Panc1 (cell line): ENCODE measurements around the gene ZC3H10. TPM values are rescaled to one million over a fixed set of nuclear protein-coding genes. Genes with fewer than 3 reads are reported as not detected.
A peak's percentile ranks its signal among the peaks of the same experiment; 100 is the strongest.

Source experiments
- ATAC-seq: fragments of 200-7000 bp; cut with Tn5 transposase; 2 replicates; pipeline ENCODE4 v1.9.1; 2020; ENCODE audit warnings: mild to moderate bottlenecking, moderate library complexity
- BruUV-seq: library from RNA; stranded (reverse); fragments of 400-500 nt; replicated peaks from 2 replicates; lab custom pipeline; 2021; lab: Mats Ljungman, UMichigan
- CTCF ChIA-PET: fragments of 300-600 bp; sonication (Branson Sonifier 250); formaldehyde crosslinking; loops from one replicate; lab custom pipeline; 2022; ENCODE audit warnings: antibody characterized with exemption; lab: Charles Lee
- POLR2A ChIA-PET: fragments of 300-600 bp; sonication (Branson Sonifier 250); formaldehyde crosslinking; loops from one replicate; lab custom pipeline; 2022; ENCODE audit warnings: antibody characterized with exemption; lab: Charles Lee
- DNase-seq: peaks from one replicate; pipeline ENCODE4 v3.0.0-alpha.2; 2010; ENCODE audit warnings: low read depth, low spot score
- H3K27ac ChIP-seq: 2 replicates; pipeline ENCODE4 v1.5.1; 2011; ENCODE audit warnings: mild to moderate bottlenecking, low read length, inconsistent platforms
- H3K27me3 ChIP-seq: fragments of 200-500 bp; sonication (Bioruptor generic); 2 replicates; pipeline ENCODE4 v1.6.0; 2014; ENCODE audit warnings: low read length, inconsistent platforms; ENCODE audit not compliant: control insufficient read depth, insufficient read depth
- H3K36me3 ChIP-seq: fragments of 200-500 bp; sonication (Bioruptor generic); 2 replicates; pipeline ENCODE4 v1.5.1; 2014; ENCODE audit warnings: inconsistent platforms, mild to moderate bottlenecking, low read length, moderate library complexity; ENCODE audit not compliant: control insufficient read depth, insufficient read depth
- H3K4me1 ChIP-seq: 2 replicates; pipeline ENCODE4 v1.5.1; 2011; ENCODE audit warnings: inconsistent platforms, mild to moderate bottlenecking, low read length, moderate library complexity; ENCODE audit not compliant: control insufficient read depth, insufficient read depth
- H3K4me3 ChIP-seq, 2 experiments: 2 replicates each; pipeline ENCODE4 v1.5.1; 2011 to 2012; ENCODE audit warnings: low read depth in 2 of 2, low read length in 2 of 2, mild to moderate bottlenecking in 2 of 2, inconsistent platforms in 1 of 2, moderate library complexity in 1 of 2
- H3K9me3 ChIP-seq: fragments of 200-500 bp; sonication (Bioruptor generic); 2 replicates; pipeline ENCODE4 v1.5.1; 2014; ENCODE audit warnings: low read depth, mild to moderate bottlenecking, inconsistent platforms, low read length, moderate library complexity; ENCODE audit not compliant: control insufficient read depth, insufficient read depth
- CTCF ChIP-seq: fragments of 450-650 bp; IDR thresholded peaks from 2 replicates; pipeline ENCODE4 v1.5.1; 2017; ENCODE audit warnings: mild to moderate bottlenecking
- POLR2AphosphoS5 ChIP-seq: IDR thresholded peaks from 2 replicates; pipeline ENCODE4 v1.6.1; 2012; ENCODE audit warnings: mild to moderate bottlenecking, low read depth, low read length, moderate library complexity
- REST ChIP-seq, 2 experiments: IDR thresholded peaks; 2 replicates each; pipeline ENCODE4 v1.6.1; 2011 to 2012; ENCODE audit warnings: low read depth in 2 of 2, control low read depth in 1 of 2, low read length in 1 of 2, mild to moderate bottlenecking in 1 of 2, moderate library complexity in 1 of 2; ENCODE audit not compliant: insufficient read depth in 1 of 2
- SIN3A ChIP-seq: IDR thresholded peaks from 2 replicates; pipeline ENCODE4 v1.6.1; 2012; ENCODE audit warnings: low read depth, mild to moderate bottlenecking, low read length, moderate library complexity, borderline replicate concordance; ENCODE audit not compliant: insufficient read depth
- TCF7L2 ChIP-seq: IDR thresholded peaks from 2 replicates; pipeline ENCODE4 v1.6.1; 2011; ENCODE audit warnings: mild to moderate bottlenecking, low read depth, low read length, inconsistent platforms
- in situ Hi-C: cut with HindIII; loops from 2 replicates; pipeline ENCODE4 v1.10.0; 2016; ENCODE audit warnings: low sequenced_read_pairs, low pct_unique_long_range_greater_than_20kb
- intact Hi-C: fragments of 100-400 bp; cut with micrococcal nuclease; formaldehyde crosslinking; loops from one replicate; pipeline ENCODE4 v1.10.0; 2022; ENCODE audit not compliant: unreplicated experiment
- total RNA-seq: library from RNA; stranded (reverse); gene quantifications from one replicate; pipeline ENCODE4 v1.2.1, GENCODE V29; 2021; ENCODE audit not compliant: unreplicated experiment

ZC3H10 gene
- total RNA-seq, 1 experiment from 2014 or later: 6.0 TPM

GRCh38 chr12:56118688-56119357, 757 bp downstream of the ZC3H10 start:
- BruUV-seq: no TSS peak
- ChIA-PET CTCF (interaction anchor here (1.0 to 1.6 kb wide), 5 partner anchors 9 to 71 kb away, joined by 3 to 14 read pairs (median 4); partner anchors contain the start of genes ESYT1 and SMARCC2), POLR2A (interaction anchor here (0.6 to 1.2 kb wide), 4 partner anchors 15 to 70 kb away, joined by 3 to 8 read pairs (median 3); partner anchors contain the start of genes MYL6 and SMARCC2)
- H3K9me3 ChIP-seq: no peaks in the 10 kb centered on the region
- in situ Hi-C loops (no loop called here), intact Hi-C loops (loop anchor here (1.0 to 10.0 kb wide), 3 partner anchors 38 to 74 kb away; partner anchors contain the start of genes MYL6, RPS26 and SMARCC2)
- H3K27me3 ChIP-seq: no peaks in the 10 kb centered on the region
- H3K4me3 ChIP-seq: peak overlapping the region; percentile 69 to 100
- H3K4me1 ChIP-seq: peaks cover 27% of the 10 kb centered on the region
- DNase-seq (no peak), ATAC-seq (peak; percentile 2)
- no peak for TF ChIP-seq SIN3A
- TF ChIP-seq POLR2AphosphoS5: no peak
- no peak for TF ChIP-seq TCF7L2
- TF ChIP-seq CTCF: no peak
- no peak for TF ChIP-seq REST (IDR thresholded peaks at IDR 0.05; ENCODE audit: insufficient read depth in 1 of 2, low read depth in 2 of 2, low read length in 1 of 2)
- peak overlapping the region; percentile 82 for H3K27ac ChIP-seq
- peaks cover 8% of the 10 kb centered on the region; the same call in 1 of the 2 replicates for H3K36me3 ChIP-seq

GRCh38 chr12:56119361-56119796, 1.3 kb downstream of the ZC3H10 start:
- Histone ChIP-seq H3K27me3 (no peaks in the 10 kb centered on the region), H3K4me1 (peaks cover 27% of the 10 kb centered on the region), H3K9me3 (no peaks in the 10 kb centered on the region), H3K4me3 (peak overlapping the region; percentile 69 to 100), H3K27ac (peak overlapping the region; percentile 82), H3K36me3 (peaks cover 8% of the 10 kb centered on the region; the same call in 1 of the 2 replicates)
- peak; percentile 92 for TF ChIP-seq CTCF
- TF ChIP-seq POLR2AphosphoS5: no peak
- TF ChIP-seq REST (IDR thresholded peaks at IDR 0.05; ENCODE audit: insufficient read depth in 1 of 2, low read depth in 2 of 2, low read length in 1 of 2): no peak
- TF ChIP-seq TCF7L2: no peak
- 0 out of 2 replicates have a peak, but pooled peaks have one; percentile 16 for TF ChIP-seq SIN3A
- in situ Hi-C loops (no loop called here), intact Hi-C loops (loop anchor here (1.0 to 10.0 kb wide), 3 partner anchors 38 to 75 kb away; partner anchors contain the start of genes MYL6, RPS26 and SMARCC2)
- peak; percentile 32 for ATAC-seq
- DNase-seq: no peak
- no TSS peak for BruUV-seq
- ChIA-PET CTCF (interaction anchor here (0.6 to 1.4 kb wide), 2 partner anchors 43 to 70 kb away, joined by 4 to 8 read pairs; partner anchors contain the start of gene SMARCC2), POLR2A (interaction anchor here (1.1 kb wide), 1 partner anchor 15 kb away, joined by 4 read pairs; no protein-coding TSS in a partner anchor)
